Fibroblast of peridontal ligament (primary cell): ENCODE data around the gene HGF.
"Not testable (repeated sequence)": the region's sequence is repeated elsewhere in the genome, so short reads cannot be mapped to it uniquely, and the experiment has no call there.

Source experiments
- DNase-seq: peaks from one replicate; pipeline ENCODE4 v3.0.0-alpha.2; 2010; ENCODE audit errors: extremely low read depth

Gene HGF

GRCh38 chr7:81769891-81770727, at the start of gene HGF:
HGF (minus strand) TSS chr7:81770047; CDS start chr7:81769971, 76 bp downstream.
- peak; percentile 92 for DNase-seq

GRCh38 chr7:81816312-81816711, 46.5 kb upstream of the HGF start:
- no peak for DNase-seq

- DNase-seq: not testable (repeated sequence)
These were observed 43.1 kb upstream of the HGF start for GRCh38 chr7:81812866-81813476.

GRCh38 chr7:81811956-81812865, 42.4 kb upstream of the HGF start:
- no peak for DNase-seq

GRCh38 chr7:81810476-81811155, 40.8 kb upstream of the HGF start:
- no peak for DNase-seq

- not testable (repeated sequence) for DNase-seq
These were observed 38.5 kb upstream of the HGF start for GRCh38 chr7:81808310-81808709.

GRCh38 chr7:81803267-81803666, 33.4 kb upstream of the HGF start:
- DNase-seq: no peak

GRCh38 chr7:81802251-81802650, 32.4 kb upstream of the HGF start:
- DNase-seq: no peak

- DNase-seq: no peak
These were observed 31.7 kb upstream of the HGF start for GRCh38 chr7:81801532-81801931.

GRCh38 chr7:81791568-81792518, 22.0 kb upstream of the HGF start:
- no peak for DNase-seq

GRCh38 chr7:81790686-81791085, 20.8 kb upstream of the HGF start:
- DNase-seq: no peak

GRCh38 chr7:81790120-81790500, 20.3 kb upstream of the HGF start:
- no peak for DNase-seq

GRCh38 chr7:81789406-81790119, 19.7 kb upstream of the HGF start:
- DNase-seq: peak; percentile 74

- no peak for DNase-seq
These were observed 18.4 kb upstream of the HGF start for GRCh38 chr7:81788246-81788645.

- DNase-seq: no peak
These were observed 14.0 kb upstream of the HGF start for GRCh38 chr7:81783818-81784217.

GRCh38 chr7:81780914-81781693, 11.3 kb upstream of the HGF start:
- no peak for DNase-seq

- no peak for DNase-seq
These were observed 9.9 kb upstream of the HGF start for GRCh38 chr7:81779706-81780105.

- no peak for DNase-seq
These were observed 7.8 kb upstream of the HGF start for GRCh38 chr7:81777697-81778096.
